Ovary (tissue), 9 donors: ENCODE data around the gene MS4A14. TPM values are rescaled to one million over a fixed set of nuclear protein-coding genes. Genes with fewer than 3 reads are reported as not detected.

Experiments used
- DNase-seq, 5 donors: peaks; one replicate each; pipeline ENCODE4 v3.0.0-alpha.2; 2019 to 2020
- H3K27ac ChIP-seq, 2 donors: fragments of 200-600 bp; one replicate each; pipeline versions ENCODE4 v1.5.1 to v1.8.0; 2019 to 2022
- H3K27me3 ChIP-seq: fragments of 200-600 bp; one replicate; pipeline ENCODE4 v1.8.0; 2022
- H3K36me3 ChIP-seq: fragments of 200-600 bp; sonication (generic); one replicate; pipeline ENCODE4 v1.5.1; 2019
- H3K4me1 ChIP-seq: one replicate; pipeline ENCODE4 v1.8.1; 2013; ENCODE audit warnings: mild to moderate bottlenecking, moderate library complexity; ENCODE audit not compliant: insufficient read depth
- H3K4me3 ChIP-seq: fragments of 200-600 bp; sonication (generic); one replicate; pipeline ENCODE4 v1.5.1; 2017
- H3K9me3 ChIP-seq, 2 donors: fragments of 200-600 bp in 1 of 2; sonication (generic) in 1 of 2; one replicate each; pipeline versions ENCODE4 v1.5.1 to v1.8.1; 2013 to 2019; ENCODE audit warnings: mild to moderate bottlenecking in 1 of 2, moderate library complexity in 1 of 2
- EP300 ChIP-seq: sonication (generic); formaldehyde crosslinking; IDR thresholded peaks from one replicate; pipeline ENCODE4 v1.6.1; 2017; ENCODE audit warnings: antibody characterized with exemption
- POLR2A ChIP-seq: fragments of 450-650 bp; IDR thresholded peaks from one replicate; pipeline ENCODE4 v1.6.1; 2017; ENCODE audit warnings: antibody characterized with exemption, mild to moderate bottlenecking, moderate library complexity
- WGBS, 3 donors: extraction: QIAGEN DNeasy Blood & Tissue Kit in 1 of 3; methylation state at CpG; one replicate each; pipeline versions ENCODE4 v1.1.5 to v1.1.7; 2013 to 2017; 5-methylcytosine and 5-hydroxymethylcytosine counted together
- intact Hi-C, 4 donors: fragments of 100-400 bp; cut with DNase I; formaldehyde crosslinking; loops; one replicate each; pipeline versions ENCODE4 v1.11.0 to v1.15.1; 2022 to 2023
- polyA plus RNA-seq, 2 donors: library from polyadenylated mRNA; stranded (reverse); fragments of 200-250 nt in 1 of 2; fragments of 350-450 nt in 1 of 2; fragmentation: Illumina TruSeq in 1 of 2; extraction: RNeasy Lipid Tissue Mini Kit (QIAGEN cat#74804) in 1 of 2; gene quantifications; one replicate each; pipeline ENCODE4 v1.2.3, GENCODE V29; 2013 to 2014
- total RNA-seq, 7 donors: library from RNA; depleted of rRNA in 2 of 7; stranded (reverse); fragments of >200 nt in 2 of 7; fragmentation: NEBNext Ultra II Directional in 3 of 7; extraction: Animal tissue kit (Norgen Biotek cat#: 25700) in 3 of 7; gene quantifications; one replicate each; pipeline versions ENCODE4 v1.1.0 to v1.2.4, GENCODE V29; 2016 to 2023
- TF ChIP-seq, protein P1 (sequence below), 3 donors: fragments of 450-650 bp in 2 of 3; fragments of 200-600 bp in 1 of 3; IDR thresholded peaks; one replicate each; pipeline versions ENCODE4 v1.5.1 to v1.8.0; 2016 to 2022; ENCODE audit warnings: antibody characterized with exemption in 3 of 3, mild to moderate bottlenecking in 1 of 3
- donor health status: DM: no; HTN: no; CAD: no; lungs with moderate emphysema.
- donor health status: DM: no; HTN: no; CAD: no.
- donor health status: Bipolar disorder and iron deficiency.
- donor health status: DM: yes; HTN: yes; CAD: no.
- donor health status: DM: no; HTN: no; CAD: no.
- donor health status: DM: yes; HTN: yes; CAD: no.

Gene MS4A14
- total and polyA plus RNA-seq, 9 donors, result 0.10 to 2.1 (median 0.82) TPM

DNA sequence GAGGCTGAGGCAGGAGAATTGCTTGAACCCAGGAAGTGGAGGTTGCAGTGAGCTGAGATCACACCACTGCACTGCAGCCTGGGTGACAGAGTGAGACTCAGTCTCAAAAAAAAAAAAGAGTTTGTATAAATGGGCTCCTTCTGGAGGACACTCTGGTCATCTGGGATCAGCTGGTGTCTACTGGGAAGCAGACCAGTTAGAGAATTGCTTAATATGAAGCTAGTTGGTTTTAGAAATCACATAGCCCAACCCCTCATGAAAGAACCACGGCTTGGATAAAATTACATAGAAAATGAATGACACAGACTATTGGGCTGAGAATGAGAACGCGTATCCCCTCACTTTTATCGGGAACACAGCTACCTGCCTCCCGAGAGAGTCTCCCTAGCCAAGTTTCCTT is 3.2 kb upstream of the MS4A14 start:
- WGBS, 3 donors, result 81 to 87% (median 86%) methylated on average over 5 of the region's 5 CpGs
- intact Hi-C loops, result no loop called here
- Histone ChIP-seq H3K9me3 (no peaks in the 10 kb centered on the region), H3K4me3 (no peak overlapping the region), H3K4me1 (no peaks in the 10 kb centered on the region), H3K36me3 (no peaks in the 10 kb centered on the region), H3K27ac (no peak overlapping the region), H3K27me3 (no peaks in the 10 kb centered on the region)
- no peak for DNase-seq
- no peak for TF ChIP-seq EP300
- no peak for TF ChIP-seq POLR2A
- TF ChIP-seq, protein P1, sequence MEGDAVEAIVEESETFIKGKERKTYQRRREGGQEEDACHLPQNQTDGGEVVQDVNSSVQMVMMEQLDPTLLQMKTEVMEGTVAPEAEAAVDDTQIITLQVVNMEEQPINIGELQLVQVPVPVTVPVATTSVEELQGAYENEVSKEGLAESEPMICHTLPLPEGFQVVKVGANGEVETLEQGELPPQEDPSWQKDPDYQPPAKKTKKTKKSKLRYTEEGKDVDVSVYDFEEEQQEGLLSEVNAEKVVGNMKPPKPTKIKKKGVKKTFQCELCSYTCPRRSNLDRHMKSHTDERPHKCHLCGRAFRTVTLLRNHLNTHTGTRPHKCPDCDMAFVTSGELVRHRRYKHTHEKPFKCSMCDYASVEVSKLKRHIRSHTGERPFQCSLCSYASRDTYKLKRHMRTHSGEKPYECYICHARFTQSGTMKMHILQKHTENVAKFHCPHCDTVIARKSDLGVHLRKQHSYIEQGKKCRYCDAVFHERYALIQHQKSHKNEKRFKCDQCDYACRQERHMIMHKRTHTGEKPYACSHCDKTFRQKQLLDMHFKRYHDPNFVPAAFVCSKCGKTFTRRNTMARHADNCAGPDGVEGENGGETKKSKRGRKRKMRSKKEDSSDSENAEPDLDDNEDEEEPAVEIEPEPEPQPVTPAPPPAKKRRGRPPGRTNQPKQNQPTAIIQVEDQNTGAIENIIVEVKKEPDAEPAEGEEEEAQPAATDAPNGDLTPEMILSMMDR (IDR thresholded peaks at IDR 0.05), result no peak

DNA sequence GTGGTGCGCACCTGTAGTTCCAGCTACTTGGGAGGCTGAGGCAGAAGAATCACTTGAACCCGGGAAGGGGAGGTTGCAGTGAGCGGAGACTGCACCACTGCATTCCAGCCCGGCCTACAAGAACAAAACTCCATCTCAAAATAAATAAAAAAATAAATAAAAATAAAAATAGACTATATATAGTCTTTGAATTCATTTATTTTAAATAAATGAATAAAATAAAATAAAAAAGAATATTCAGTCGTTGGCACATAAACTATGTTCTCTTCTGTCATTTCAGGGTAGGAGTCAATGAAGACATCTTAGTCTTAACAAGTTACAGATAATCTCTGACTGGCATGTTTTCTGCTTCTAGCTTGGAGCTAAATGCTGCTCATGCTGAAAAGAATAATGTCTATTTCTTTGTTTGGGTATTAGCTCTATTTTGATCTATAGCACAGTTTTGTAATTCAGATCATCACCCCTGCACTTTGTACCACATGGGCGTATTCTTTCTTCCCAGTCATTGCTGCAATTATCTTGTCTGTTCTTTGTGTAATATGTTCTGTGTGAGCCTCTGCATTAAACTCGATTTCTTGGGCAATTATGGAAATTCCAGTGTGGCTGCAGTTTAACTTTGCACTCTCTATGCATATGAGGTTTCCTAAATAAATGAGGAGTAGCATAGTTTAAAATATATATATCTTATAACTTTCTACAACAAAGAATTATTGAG is 1.4 kb upstream of the MS4A14 start:
- Histone ChIP-seq H3K27me3 (no peaks in the 10 kb centered on the region), H3K36me3 (no peaks in the 10 kb centered on the region), H3K4me3 (no peak overlapping the region), H3K9me3 (no peaks in the 10 kb centered on the region), H3K4me1 (no peaks in the 10 kb centered on the region), H3K27ac (no peak overlapping the region)
- WGBS, 3 donors, result 69 to 76% (median 73%) methylated on average over 7 of the region's 7 CpGs
- intact Hi-C loops, result no loop called here
- TF ChIP-seq POLR2A (no peak), EP300 (no peak)
- TF ChIP-seq, protein P1 (IDR thresholded peaks at IDR 0.05), result no peak
- DNase-seq, result no peak

DNA sequence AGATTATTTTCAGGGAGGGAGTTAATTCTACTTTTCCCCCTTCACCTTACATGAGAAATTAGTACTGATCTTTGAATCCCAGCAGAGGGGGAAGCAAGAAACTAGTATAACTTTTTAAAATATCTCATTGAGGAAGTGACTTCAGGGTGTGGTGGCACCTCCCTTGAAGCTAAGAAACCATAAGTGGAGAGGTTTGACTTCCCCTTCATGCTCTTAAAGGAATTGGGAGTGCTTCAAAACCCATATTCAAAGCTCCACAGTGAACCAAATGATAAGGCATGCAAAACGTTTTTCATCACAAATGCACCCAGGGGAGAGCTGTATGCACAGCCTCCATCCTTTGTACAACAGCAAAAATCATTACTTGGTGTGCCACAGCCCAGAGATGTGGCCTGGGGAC is 540 bp downstream of the MS4A14 start:
- TF ChIP-seq POLR2A (no peak), EP300 (no peak)
- TF ChIP-seq, protein P1 (IDR thresholded peaks at IDR 0.05), result no peak
- Histone ChIP-seq H3K27ac (no peak overlapping the region), H3K4me1 (no peaks in the 10 kb centered on the region), H3K4me3 (no peak overlapping the region), H3K9me3 (no peaks in the 10 kb centered on the region), H3K27me3 (no peaks in the 10 kb centered on the region), H3K36me3 (no peaks in the 10 kb centered on the region)
- intact Hi-C loops, result no loop called here
- DNase-seq, result no peak
- WGBS, 3 donors, result 0 to 5% (median 0%) methylated on average over 1 of the region's 1 CpG

DNA sequence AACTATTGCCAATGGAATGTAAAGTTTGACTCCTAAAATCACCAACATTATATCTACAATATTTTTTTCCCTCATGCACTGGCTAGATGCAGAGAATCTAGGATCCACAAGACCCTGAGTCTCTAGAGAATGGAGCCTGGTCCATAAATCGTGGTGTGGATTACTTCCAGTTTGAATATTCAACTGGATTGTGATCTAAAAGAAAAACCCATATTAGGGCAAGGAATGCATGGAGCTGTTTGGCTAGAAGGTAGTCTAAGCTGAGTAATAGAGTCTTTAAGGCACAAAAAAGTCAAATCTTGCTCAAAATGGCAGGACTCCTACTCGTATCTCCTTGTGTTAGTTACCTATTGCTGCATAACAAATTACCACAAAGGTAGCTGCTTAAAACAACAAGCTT is 23.8 kb downstream of the MS4A14 start:
- Histone ChIP-seq H3K27me3 (no peaks in the 10 kb centered on the region), H3K36me3 (no peaks in the 10 kb centered on the region), H3K27ac (no peak overlapping the region), H3K4me3 (no peak overlapping the region), H3K9me3 (peaks cover 0 to 3% of the 10 kb centered on the region in 2 donors), H3K4me1 (no peaks in the 10 kb centered on the region)
- intact Hi-C loops, result no loop called here
- DNase-seq, result no peak
- no peak for TF ChIP-seq POLR2A
- TF ChIP-seq, protein P1 (IDR thresholded peaks at IDR 0.05), result no peak
- TF ChIP-seq EP300, result no peak
- 20 to 26% (median 25%) methylated on average over 2 of the region's 2 CpGs for WGBS, 3 donors
